ENCODE results near the gene CDC42EP4. TPM values are rescaled to one million over a fixed set of nuclear protein-coding genes. Genes with fewer than 3 reads are reported as not detected.
A peak's percentile ranks its signal among the peaks of the same experiment; 100 is the strongest.

CDC42EP4 gene
- total and polyA plus RNA-seq, 10 of the 15 experiments (the other 5 are each of a cell fraction or from before 2014, with no cell fraction given): 0.05 to 7.1 (median 2.7) TPM

GRCh38 chr17:73283841-73284282 is 27.9 kb downstream of the CDC42EP4 start:
- H3K36me3 ChIP-seq (ENCODE audit: control insufficient read depth in 2 of 2, insufficient read depth in 2 of 2, low read length in 1 of 2): peaks cover 3 to 11% of the 10 kb centered on the region in 2 experiments; a peak in 2 of 4 replicates
- H3K4me2 ChIP-seq (ENCODE audit: control insufficient read depth, insufficient read depth): peak overlapping the region; percentile 21; the same call in 1 of the 2 replicates
- H3K9me3 ChIP-seq (replicated peaks; ENCODE audit: control insufficient read depth, insufficient read depth, low read length): no peaks in the 10 kb centered on the region
- RAD21 ChIA-PET (ENCODE audit: unreplicated experiment): interaction anchor here (0.7 to 3.7 kb wide), 4 partner anchors 15 to 556 kb away, joined by 3 to 27 read pairs (median 4); partner anchors contain the start of gene CDC42EP4
- no peaks in the 10 kb centered on the region for H3K79me2 ChIP-seq (ENCODE audit: control insufficient read depth, insufficient read depth, low read length)
- H2AFZ ChIP-seq (ENCODE audit: control insufficient read depth, low read depth, low read length): 0 out of 2 replicates have a peak overlapping the region, but pooled peaks have one; percentile 8
- H3K27ac ChIP-seq (ENCODE audit: control insufficient read depth, insufficient read depth): peak overlapping the region; percentile 20
- intact Hi-C loops (cut with micrococcal nuclease; ENCODE audit: unreplicated experiment) (loop anchor here (2.0 kb wide), 1 partner anchor 27 kb away; no protein-coding TSS in a partner anchor), in situ Hi-C loops (cut with MboI) (no loop called here)
- POLR2A ChIA-PET: interaction anchor here (1.4 to 3.1 kb wide), 4 partner anchors 13 to 31 kb away, joined by 3 to 20 read pairs (median 12); partner anchors contain the start of gene CDC42EP4
- DNase-seq (ENCODE audit: low read depth, low spot score): no peak
- WGBS (ENCODE audit: insufficient coverage, insufficient replicate concordance, low lambda C conversion rate, missing lambda C conversion rate): 11% methylated on average over 10 of the region's 10 CpGs
- no peaks in the 10 kb centered on the region for H4K20me1 ChIP-seq (ENCODE audit: control insufficient read depth, insufficient read depth)
- FAIRE-seq: no peak
- TSS peak; percentile 69 for BruUV-seq (replicated peaks)
- SMC1A ChIA-PET (ENCODE audit: uncharacterized antibody, unreplicated experiment): interaction anchor here (1.4 to 5.6 kb wide), 4 partner anchors 13 to 119 kb away, joined by 3 to 29 read pairs (median 16); partner anchors contain the start of genes CDC42EP4 and SSTR2
- no peak overlapping the region for H3K4me3 ChIP-seq
- ATAC-seq: peak; percentile 30
- 0 out of 2 replicates have a peak overlapping the region, but pooled peaks have one; percentile 19 for H3K9ac ChIP-seq (ENCODE audit: control insufficient read depth, insufficient read depth, low read length)
- CTCF ChIA-PET: interaction anchor here (1.6 to 2.4 kb wide), 2 partner anchors 15 to 26 kb away, joined by 4 to 8 read pairs; no protein-coding TSS in a partner anchor
- H3K4me1 ChIP-seq (ENCODE audit: control insufficient read depth, insufficient read depth, low read length): peaks cover 17% of the 10 kb centered on the region
- H3K27me3 ChIP-seq (replicated peaks in 1 of 2; ENCODE audit: control insufficient read depth in 2 of 2, insufficient read depth in 2 of 2, low read length in 1 of 2): no peaks in the 10 kb centered on the region
- TF ChIP-seq NFIC (IDR thresholded peaks at IDR 0.05; ENCODE audit: low read depth, low read length): no peak
- no peak for TF ChIP-seq KAT2A (conservative IDR thresholded peaks at IDR 0.05; ENCODE audit: control insufficient read depth, low read depth, low read length)
- 0 out of 4 replicates have a peak, but pooled peaks of 1 of the 2 experiments have one; percentile 43 for TF ChIP-seq BHLHE40 (IDR thresholded peaks at IDR 0.05; ENCODE audit: borderline replicate concordance in 1 of 2, low read depth in 2 of 2, low read length in 1 of 2)
- peak in 1 of 2 experiments; percentile 14; a peak in 1 of 4 replicates for TF ChIP-seq EP300 (IDR thresholded peaks at IDR 0.05; ENCODE audit: borderline replicate concordance in 1 of 2, control insufficient read depth in 1 of 2, low read depth in 2 of 2, low read length in 2 of 2)
- TF ChIP-seq FOS (IDR thresholded peaks at IDR 0.05; ENCODE audit: borderline replicate concordance, extremely low read depth, insufficient read length): no peak
- 0 out of 2 replicates have a peak, but pooled peaks have one; percentile 17 for TF ChIP-seq NFYB (IDR thresholded peaks at IDR 0.05; ENCODE audit: insufficient read depth, low read depth, low read length)
- 0 out of 2 replicates have a peak, but pooled peaks have one; percentile 16 for TF ChIP-seq NBN (IDR thresholded peaks at IDR 0.05)
- TF ChIP-seq MEF2B (IDR thresholded peaks at IDR 0.05; ENCODE audit: partially characterized antibody, poor library complexity, severe bottlenecking): peak; percentile 88
- TF ChIP-seq PRDM15 (CRISPR knock-in tag; IDR thresholded peaks at IDR 0.05): no peak
- TF ChIP-seq MEF2A (IDR thresholded peaks at IDR 0.05; ENCODE audit: insufficient read depth, low read depth, low read length): no peak
- no peak for TF ChIP-seq BCLAF1 (IDR thresholded peaks at IDR 0.05)
- no peak for TF ChIP-seq MYC (IDR thresholded peaks at IDR 0.05; ENCODE audit: insufficient read depth, insufficient read length, insufficient replicate concordance, low read length, severe bottlenecking)
- TF ChIP-seq ESRRA (IDR thresholded peaks at IDR 0.05; ENCODE audit: low read length): no peak

Measured in GM12878 (cell line).